Liver (tissue), 9 donors: Measurements from ENCODE around the gene ROBO3. TPM values are rescaled to one million over a fixed set of nuclear protein-coding genes. Genes with fewer than 3 reads are reported as not detected.

Source experiments
- DNase-seq: peaks from one replicate; pipeline ENCODE4 v3.0.0-alpha.2; 2017; ENCODE audit warnings: low spot score
- H3K27ac ChIP-seq, 2 donors: one replicate each; pipeline ENCODE4 v1.7.0; 2013; ENCODE audit warnings: inconsistent platforms in 2 of 2, low read length in 2 of 2, control low read depth in 1 of 2, low read depth in 1 of 2, mild to moderate bottlenecking in 1 of 2
- H3K27me3 ChIP-seq, 4 donors: one replicate each; pipeline versions ENCODE4 v1.6.1 to v1.7.0; 2013; ENCODE audit warnings: low read length in 3 of 4, inconsistent platforms in 1 of 4, mild to moderate bottlenecking in 1 of 4, moderate library complexity in 1 of 4; ENCODE audit not compliant: control insufficient read depth in 4 of 4, insufficient read depth in 4 of 4
- H3K36me3 ChIP-seq, 4 donors: one replicate each; pipeline versions ENCODE4 v1.6.1 to v1.7.0; 2013; ENCODE audit warnings: low read length in 3 of 4, mild to moderate bottlenecking in 3 of 4, low read depth in 1 of 4, moderate library complexity in 1 of 4; ENCODE audit not compliant: control insufficient read depth in 4 of 4, insufficient read depth in 3 of 4
- H3K4me1 ChIP-seq, 4 donors: one replicate each; pipeline versions ENCODE4 v1.6.1 to v1.7.0; 2013; ENCODE audit warnings: low read length in 3 of 4, mild to moderate bottlenecking in 3 of 4, moderate library complexity in 1 of 4; ENCODE audit not compliant: control insufficient read depth in 4 of 4, insufficient read depth in 4 of 4
- H3K4me3 ChIP-seq, 3 donors: one replicate each; pipeline versions ENCODE4 v1.6.1 to v1.7.0; 2013; ENCODE audit warnings: low read length in 3 of 3, control low read depth in 1 of 3, low read depth in 1 of 3, mild to moderate bottlenecking in 1 of 3
- H3K9ac ChIP-seq, 2 donors: one replicate each; pipeline ENCODE4 v1.7.0; 2013; ENCODE audit warnings: low read length in 2 of 2, mild to moderate bottlenecking in 2 of 2, moderate library complexity in 2 of 2, control low read depth in 1 of 2, low read depth in 1 of 2
- H3K9me3 ChIP-seq, 4 donors: one replicate each; pipeline versions ENCODE4 v1.6.1 to v1.7.0; 2013; ENCODE audit warnings: low read length in 3 of 4; ENCODE audit not compliant: control insufficient read depth in 4 of 4
- EGR1 ChIP-seq, 2 donors: IDR thresholded peaks; 2 replicates each; pipeline ENCODE4 v1.6.1; 2016 to 2018; ENCODE audit warnings: antibody characterized with exemption in 2 of 2, low read depth in 2 of 2
- FOXA1 ChIP-seq: IDR thresholded peaks from 2 replicates; pipeline ENCODE4 v1.6.1; 2016; ENCODE audit warnings: antibody characterized with exemption
- FOXA2 ChIP-seq: IDR thresholded peaks from 2 replicates; pipeline ENCODE4 v1.6.1; 2016; ENCODE audit warnings: antibody characterized with exemption
- GABPA ChIP-seq, 2 donors: IDR thresholded peaks in 1 of 2; conservative IDR thresholded peaks in 1 of 2; 2 replicates each; pipeline ENCODE4 v1.6.1; 2016; ENCODE audit warnings: antibody characterized with exemption in 2 of 2, mild to moderate bottlenecking in 1 of 2, moderate library complexity in 1 of 2
- HNF4A ChIP-seq, 2 donors: conservative IDR thresholded peaks; 2 replicates each; pipeline ENCODE4 v1.6.1; 2016; ENCODE audit warnings: antibody characterized with exemption in 2 of 2, mild to moderate bottlenecking in 2 of 2
- HNF4G ChIP-seq: IDR thresholded peaks from 2 replicates; pipeline ENCODE4 v1.6.1; 2016; ENCODE audit warnings: antibody characterized with exemption
- JUND ChIP-seq, 2 donors: IDR thresholded peaks; 2 replicates each; pipeline ENCODE4 v1.6.1; 2016; ENCODE audit warnings: antibody characterized with exemption in 2 of 2
- RAD21 ChIP-seq, 2 donors: IDR thresholded peaks; 2 replicates each; pipeline ENCODE4 v1.6.1; 2016; ENCODE audit warnings: antibody characterized with exemption in 2 of 2, mild to moderate bottlenecking in 2 of 2
- RXRA ChIP-seq, 2 donors: IDR thresholded peaks; 2 replicates each; pipeline ENCODE4 v1.6.1; 2017 to 2018; ENCODE audit warnings: antibody characterized with exemption in 2 of 2, mild to moderate bottlenecking in 1 of 2
- SP1 ChIP-seq: IDR thresholded peaks from 2 replicates; pipeline ENCODE4 v1.6.1; 2018; ENCODE audit warnings: antibody characterized with exemption, mild to moderate bottlenecking
- TAF1 ChIP-seq: conservative IDR thresholded peaks from 2 replicates; pipeline ENCODE4 v1.6.1; 2016; ENCODE audit warnings: antibody characterized with exemption, mild to moderate bottlenecking
- YY1 ChIP-seq: IDR thresholded peaks from 2 replicates; pipeline ENCODE4 v1.6.1; 2016; ENCODE audit warnings: antibody characterized with exemption, mild to moderate bottlenecking
- WGBS: extraction: QIAGEN DNeasy Blood & Tissue Kit; methylation state at CpG from one replicate; pipeline ENCODE4 v1.1.7; 2013; 5-methylcytosine and 5-hydroxymethylcytosine counted together
- polyA plus RNA-seq, 2 donors: library from polyadenylated mRNA; stranded (reverse) in 1 of 2; unstranded in 1 of 2; fragments of 200-250 nt in 1 of 2; fragments of >200 nt in 1 of 2; fragmentation: Nextera tagmentation in 1 of 2; extraction: Ambion mirVana in 1 of 2; gene quantifications; one replicate each; pipeline versions ENCODE4 v1.2.1 to v1.2.3, GENCODE V29; 2013 to 2015
- total RNA-seq, 2 donors: library from RNA; depleted of rRNA; stranded (reverse); fragments of >200 nt; gene quantifications; one replicate each; pipeline ENCODE4 v1.2.3, GENCODE V29; 2014
- TF ChIP-seq, protein P1 (sequence below): fragments of 150-350 bp; IDR thresholded peaks from 2 replicates; pipeline ENCODE4 v1.5.1; 2017; ENCODE audit warnings: improper control_type of control experiment, low read depth, low read length; ENCODE audit not compliant: missing input control
- TF ChIP-seq, protein P2 (sequence below): IDR thresholded peaks from 2 replicates; pipeline ENCODE4 v1.6.1; 2016; ENCODE audit warnings: antibody characterized with exemption, mild to moderate bottlenecking
- TF ChIP-seq, protein P3 (sequence below): IDR thresholded peaks from 2 replicates; pipeline ENCODE4 v1.6.1; 2016; ENCODE audit warnings: antibody characterized with exemption
- donor health status: healthy.
- donor health status: healthy.
- donor health status: healthy.
- donor health status: healthy.
- donor health status: healthy.

The ROBO3 gene
- total and polyA plus RNA-seq, 4 donors, result 1.1 to 2.2 (median 1.4) TPM

DNA sequence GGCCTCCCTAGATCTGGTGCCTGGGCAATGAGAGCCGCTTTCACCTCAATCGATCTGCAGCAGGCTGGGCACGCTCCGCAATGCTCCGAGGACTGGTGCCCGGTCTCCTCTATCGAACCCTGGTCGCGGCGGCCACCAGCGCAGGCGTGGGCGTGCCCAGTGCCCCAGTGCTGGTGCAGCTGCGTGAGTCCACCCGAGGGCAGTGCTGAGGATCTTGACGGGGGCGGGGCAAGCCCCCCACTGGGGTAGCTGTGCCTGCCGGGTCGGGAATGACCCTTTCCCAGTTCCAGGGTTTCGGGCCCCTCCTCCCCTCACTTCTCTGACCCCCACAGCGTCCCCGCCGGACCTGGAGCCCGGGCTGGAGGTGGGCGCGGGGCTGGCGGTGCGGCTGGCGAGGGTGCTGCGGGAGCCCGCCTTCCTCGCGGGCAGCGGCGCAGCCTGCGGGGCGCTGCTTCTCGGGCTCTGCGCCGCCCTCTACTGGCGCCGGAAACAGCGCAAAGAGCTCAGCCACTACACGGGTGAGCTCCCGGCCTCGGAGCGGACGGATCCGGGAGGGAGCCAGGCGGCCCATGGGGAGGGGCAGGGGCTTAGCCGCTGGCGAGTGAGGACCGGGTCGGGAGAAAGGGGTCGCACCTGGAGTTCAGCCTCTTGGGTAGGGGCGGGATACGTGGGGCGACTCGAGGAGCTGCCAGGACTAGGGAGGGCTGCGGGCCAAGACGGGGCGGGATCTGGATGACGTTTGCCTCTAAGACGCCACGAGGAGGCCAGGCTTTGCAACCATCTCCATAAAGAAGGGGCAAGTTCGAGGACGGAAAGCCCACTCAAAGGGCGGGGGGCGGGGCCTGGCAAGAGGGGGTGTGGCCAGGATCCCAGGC is 10.9 kb downstream of the ROBO3 start:
- peak in 1 of 2 donors; percentile 46 for TF ChIP-seq GABPA (IDR thresholded peaks at IDR 0.05 in 1 of 2, conservative IDR thresholded peaks at IDR 0.05 in 1 of 2)
- TF ChIP-seq YY1, result peak; percentile 35
- no peak for TF ChIP-seq FOXA1
- TF ChIP-seq SP1, result peak; percentile 48
- no peak for TF ChIP-seq JUND (IDR thresholded peaks at IDR 0.05)
- TF ChIP-seq, protein P1, sequence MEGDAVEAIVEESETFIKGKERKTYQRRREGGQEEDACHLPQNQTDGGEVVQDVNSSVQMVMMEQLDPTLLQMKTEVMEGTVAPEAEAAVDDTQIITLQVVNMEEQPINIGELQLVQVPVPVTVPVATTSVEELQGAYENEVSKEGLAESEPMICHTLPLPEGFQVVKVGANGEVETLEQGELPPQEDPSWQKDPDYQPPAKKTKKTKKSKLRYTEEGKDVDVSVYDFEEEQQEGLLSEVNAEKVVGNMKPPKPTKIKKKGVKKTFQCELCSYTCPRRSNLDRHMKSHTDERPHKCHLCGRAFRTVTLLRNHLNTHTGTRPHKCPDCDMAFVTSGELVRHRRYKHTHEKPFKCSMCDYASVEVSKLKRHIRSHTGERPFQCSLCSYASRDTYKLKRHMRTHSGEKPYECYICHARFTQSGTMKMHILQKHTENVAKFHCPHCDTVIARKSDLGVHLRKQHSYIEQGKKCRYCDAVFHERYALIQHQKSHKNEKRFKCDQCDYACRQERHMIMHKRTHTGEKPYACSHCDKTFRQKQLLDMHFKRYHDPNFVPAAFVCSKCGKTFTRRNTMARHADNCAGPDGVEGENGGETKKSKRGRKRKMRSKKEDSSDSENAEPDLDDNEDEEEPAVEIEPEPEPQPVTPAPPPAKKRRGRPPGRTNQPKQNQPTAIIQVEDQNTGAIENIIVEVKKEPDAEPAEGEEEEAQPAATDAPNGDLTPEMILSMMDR, result peak; percentile 52
- peak; percentile 55 to 67 for TF ChIP-seq RAD21 (IDR thresholded peaks at IDR 0.05)
- TF ChIP-seq EGR1 (IDR thresholded peaks at IDR 0.05; ENCODE audit: low read depth in 2 of 2), result peak; percentile 2 to 55
- TF ChIP-seq, protein P2, sequence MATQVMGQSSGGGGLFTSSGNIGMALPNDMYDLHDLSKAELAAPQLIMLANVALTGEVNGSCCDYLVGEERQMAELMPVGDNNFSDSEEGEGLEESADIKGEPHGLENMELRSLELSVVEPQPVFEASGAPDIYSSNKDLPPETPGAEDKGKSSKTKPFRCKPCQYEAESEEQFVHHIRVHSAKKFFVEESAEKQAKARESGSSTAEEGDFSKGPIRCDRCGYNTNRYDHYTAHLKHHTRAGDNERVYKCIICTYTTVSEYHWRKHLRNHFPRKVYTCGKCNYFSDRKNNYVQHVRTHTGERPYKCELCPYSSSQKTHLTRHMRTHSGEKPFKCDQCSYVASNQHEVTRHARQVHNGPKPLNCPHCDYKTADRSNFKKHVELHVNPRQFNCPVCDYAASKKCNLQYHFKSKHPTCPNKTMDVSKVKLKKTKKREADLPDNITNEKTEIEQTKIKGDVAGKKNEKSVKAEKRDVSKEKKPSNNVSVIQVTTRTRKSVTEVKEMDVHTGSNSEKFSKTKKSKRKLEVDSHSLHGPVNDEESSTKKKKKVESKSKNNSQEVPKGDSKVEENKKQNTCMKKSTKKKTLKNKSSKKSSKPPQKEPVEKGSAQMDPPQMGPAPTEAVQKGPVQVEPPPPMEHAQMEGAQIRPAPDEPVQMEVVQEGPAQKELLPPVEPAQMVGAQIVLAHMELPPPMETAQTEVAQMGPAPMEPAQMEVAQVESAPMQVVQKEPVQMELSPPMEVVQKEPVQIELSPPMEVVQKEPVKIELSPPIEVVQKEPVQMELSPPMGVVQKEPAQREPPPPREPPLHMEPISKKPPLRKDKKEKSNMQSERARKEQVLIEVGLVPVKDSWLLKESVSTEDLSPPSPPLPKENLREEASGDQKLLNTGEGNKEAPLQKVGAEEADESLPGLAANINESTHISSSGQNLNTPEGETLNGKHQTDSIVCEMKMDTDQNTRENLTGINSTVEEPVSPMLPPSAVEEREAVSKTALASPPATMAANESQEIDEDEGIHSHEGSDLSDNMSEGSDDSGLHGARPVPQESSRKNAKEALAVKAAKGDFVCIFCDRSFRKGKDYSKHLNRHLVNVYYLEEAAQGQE, result no peak
- no peak for TF ChIP-seq FOXA2
- TF ChIP-seq RXRA (IDR thresholded peaks at IDR 0.05), result no peak
- peaks cover 0 to 12% (median 4%) of the 10 kb centered on the region in 4 donors for H3K4me1 ChIP-seq

DNA sequence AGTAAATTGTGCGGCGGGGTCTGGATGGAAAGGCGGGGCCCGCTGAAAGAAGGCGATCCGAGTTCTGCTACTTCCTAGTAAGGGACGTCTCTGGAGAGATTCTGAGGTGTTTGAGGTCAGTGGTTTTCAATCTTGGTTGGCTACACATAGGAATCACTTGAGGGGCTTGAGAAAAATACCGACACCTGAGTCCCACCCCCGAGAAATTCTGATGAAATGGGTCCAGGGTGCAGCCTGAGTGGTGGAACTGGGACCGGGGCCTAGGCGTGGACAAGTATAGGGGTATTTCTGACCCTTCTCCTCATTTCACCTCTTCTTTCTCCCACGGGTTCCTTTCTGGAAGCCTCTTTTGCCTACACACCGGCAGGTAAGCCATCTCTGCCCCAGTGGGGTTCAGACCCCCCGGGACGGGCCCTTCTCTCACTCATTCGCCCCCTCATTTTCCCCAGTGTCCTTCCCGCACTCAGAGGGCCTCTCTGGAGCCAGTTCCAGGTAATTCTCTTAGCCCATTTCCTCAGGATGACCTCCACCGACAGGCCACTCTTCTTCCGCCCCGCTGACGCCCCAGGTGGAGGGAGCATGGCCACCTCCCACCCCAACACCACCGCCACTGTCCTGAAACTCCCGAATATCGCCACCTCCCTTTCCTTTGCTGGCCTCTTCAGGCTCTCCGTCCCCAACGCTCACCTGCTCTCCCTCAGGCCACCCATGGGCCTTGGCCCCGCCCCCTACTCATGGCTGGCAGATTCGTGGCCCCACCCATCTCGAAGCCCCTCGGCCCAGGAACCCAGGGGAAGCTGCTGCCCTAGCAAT is 11.8 kb downstream of the ROBO3 start:
- Histone ChIP-seq H3K27ac (peak overlapping the region; percentile 89 to 92), H3K27me3 (peaks cover 0 to 2% (median 0%) of the 10 kb centered on the region in 4 donors), H3K9me3 (no peaks in the 10 kb centered on the region), H3K9ac (no peak overlapping the region), H3K4me1 (peaks cover 0 to 13% (median 7%) of the 10 kb centered on the region in 4 donors), H3K36me3 (no peaks in the 10 kb centered on the region), H3K4me3 (peak overlapping the region; percentile 42 to 65 (median 65))
- WGBS, result 47% methylated on average over 30 of the region's 30 CpGs
- no peak for DNase-seq
- TF ChIP-seq, protein P3, sequence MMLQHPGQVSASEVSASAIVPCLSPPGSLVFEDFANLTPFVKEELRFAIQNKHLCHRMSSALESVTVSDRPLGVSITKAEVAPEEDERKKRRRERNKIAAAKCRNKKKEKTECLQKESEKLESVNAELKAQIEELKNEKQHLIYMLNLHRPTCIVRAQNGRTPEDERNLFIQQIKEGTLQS, result no peak
- TF ChIP-seq SP1, result no peak
- no peak for TF ChIP-seq RAD21 (IDR thresholded peaks at IDR 0.05)
- TF ChIP-seq YY1, result no peak
- no peak for TF ChIP-seq HNF4G
- TF ChIP-seq TAF1, result no peak
- TF ChIP-seq HNF4A (conservative IDR thresholded peaks at IDR 0.05), result no peak
- TF ChIP-seq GABPA (IDR thresholded peaks at IDR 0.05 in 1 of 2, conservative IDR thresholded peaks at IDR 0.05 in 1 of 2), result no peak
- TF ChIP-seq, protein P1, result no peak
- TF ChIP-seq JUND (IDR thresholded peaks at IDR 0.05), result no peak
- TF ChIP-seq, protein P2, result no peak
- TF ChIP-seq EGR1 (IDR thresholded peaks at IDR 0.05; ENCODE audit: low read depth in 2 of 2), result no peak
- no peak for TF ChIP-seq FOXA2
- no peak for TF ChIP-seq FOXA1
- TF ChIP-seq RXRA (IDR thresholded peaks at IDR 0.05), result no peak

More for the DNA sequence above, 10.9 kb downstream of the ROBO3 start:
- peak; percentile 74 for DNase-seq
- under 1% methylated on average over 69 of the region's 69 CpGs for WGBS
- Histone ChIP-seq H3K27ac (peak overlapping the region; percentile 89 to 92), H3K27me3 (peaks cover 0 to 2% (median 0%) of the 10 kb centered on the region in 4 donors), H3K4me3 (peak overlapping the region; percentile 42 to 65 (median 65)), H3K36me3 (no peaks in the 10 kb centered on the region), H3K9ac (peak overlapping the region; percentile 67), H3K9me3 (no peaks in the 10 kb centered on the region)
